Neural cell (in vitro differentiated cells): ENCODE results near the gene SNX15. TPM values are rescaled to one million over a fixed set of nuclear protein-coding genes. Genes with fewer than 3 reads are reported as not detected.

Experiments used
- H2AFZ ChIP-seq: fragments of 200-600, 300-800 bp; sonication (generic), shearing (Covaris generic); 2 replicates; pipeline ENCODE4 v1.6.0; 2014; ENCODE audit warnings: low read depth, mild to moderate bottlenecking, antibody characterized with exemption, low read length, moderate library complexity
- H3F3A ChIP-seq: fragments of 200-600 bp; shearing (Covaris generic); 2 replicates; pipeline ENCODE4 v1.6.1; 2016; ENCODE audit warnings: mild to moderate bottlenecking, moderate library complexity, mixed read lengths, antibody characterized with exemption, low read length; ENCODE audit not compliant: insufficient read depth, poor library complexity, severe bottlenecking
- H3K27ac ChIP-seq: fragments of 200-600, 300-800 bp; sonication (generic), shearing (Covaris generic); 2 replicates; pipeline ENCODE4 v1.5.1; 2014; ENCODE audit warnings: mild to moderate bottlenecking, low read length, moderate library complexity
- H3K27me3 ChIP-seq: fragments of 300-800, 200-600 bp; sonication (generic), shearing (Covaris generic); 2 replicates; pipeline ENCODE4 v1.6.0; 2014; ENCODE audit warnings: mild to moderate bottlenecking, low read depth, low read length, moderate library complexity; ENCODE audit not compliant: insufficient read depth
- H3K36me3 ChIP-seq: fragments of 300-800, 200-600 bp; sonication (generic), shearing (Covaris generic); 2 replicates; pipeline ENCODE4 v1.5.1; 2014; ENCODE audit warnings: mild to moderate bottlenecking, antibody characterized with exemption, low read length, moderate library complexity; ENCODE audit not compliant: insufficient read depth
- H3K4me2 ChIP-seq: fragments of 300-800, 200-600 bp; sonication (generic), shearing (Covaris generic); 2 replicates; pipeline ENCODE4 v1.6.0; 2014; ENCODE audit warnings: mild to moderate bottlenecking, low read length
- H3K4me3 ChIP-seq: fragments of 300-800, 200-600 bp; sonication (generic), shearing (Covaris generic); 2 replicates; pipeline ENCODE4 v1.5.1; 2014; ENCODE audit warnings: mild to moderate bottlenecking, low read length, moderate library complexity
- H3K79me2 ChIP-seq: fragments of 200-600 bp; shearing (Covaris generic); replicated peaks from 2 replicates; pipeline ENCODE4 v1.6.0; 2014; ENCODE audit warnings: mild to moderate bottlenecking, low read length, moderate library complexity; ENCODE audit not compliant: insufficient read depth
- H3K9ac ChIP-seq: fragments of 300-800, 200-600 bp; sonication (generic), shearing (Covaris generic); 2 replicates; pipeline ENCODE4 v1.6.1; 2016; ENCODE audit warnings: mild to moderate bottlenecking, low read length, mixed read lengths
- H3K9me2 ChIP-seq: fragments of 200-600 bp; shearing (Covaris generic); 2 replicates; pipeline ENCODE4 v1.6.1; 2016; ENCODE audit warnings: mild to moderate bottlenecking, low read length, mixed read lengths; ENCODE audit not compliant: insufficient read depth
- H3K9me3 ChIP-seq: fragments of 200-600, 300-800 bp; sonication (generic), shearing (Covaris generic); 2 replicates; pipeline ENCODE4 v1.6.1; 2016; ENCODE audit warnings: mild to moderate bottlenecking, mixed run types, low read length, moderate library complexity, mixed read lengths
- H4K20me1 ChIP-seq: fragments of 200-600 bp; shearing (Covaris generic); 2 replicates; pipeline ENCODE4 v1.6.1; 2016; ENCODE audit warnings: mild to moderate bottlenecking, mixed run types; ENCODE audit not compliant: insufficient read depth
- CTCF ChIP-seq: fragments of 450-650 bp; IDR thresholded peaks from 2 replicates; pipeline ENCODE4 v1.5.1; 2014; ENCODE audit warnings: antibody characterized with exemption, mild to moderate bottlenecking, moderate library complexity; ENCODE audit not compliant: poor library complexity, severe bottlenecking
- EP300 ChIP-seq: fragments of 450-650 bp; conservative IDR thresholded peaks from 2 replicates; pipeline ENCODE4 v1.6.1; 2014; ENCODE audit warnings: antibody characterized with exemption, mild to moderate bottlenecking, moderate library complexity; ENCODE audit not compliant: poor library complexity, severe bottlenecking
- EZH2 ChIP-seq: fragments of 200-600, 300-800 bp; shearing (Covaris generic), sonication (generic); IDR thresholded peaks from 2 replicates; pipeline ENCODE4 v1.6.1; 2014; ENCODE audit warnings: antibody characterized with exemption, low read length, borderline replicate concordance, mild to moderate bottlenecking; ENCODE audit not compliant: insufficient read depth, poor library complexity, severe bottlenecking
- MXI1 ChIP-seq: fragments of 450-650 bp; conservative IDR thresholded peaks from 2 replicates; pipeline ENCODE4 v1.6.1; 2014; ENCODE audit warnings: antibody characterized with exemption, mild to moderate bottlenecking; ENCODE audit not compliant: poor library complexity, severe bottlenecking
- POLR2AphosphoS5 ChIP-seq: IDR thresholded peaks from 2 replicates; pipeline ENCODE4 v1.6.1; 2012
- RAD21 ChIP-seq: fragments of 450-650 bp; conservative IDR thresholded peaks from 2 replicates; pipeline ENCODE4 v1.6.1; 2014; ENCODE audit warnings: antibody characterized with exemption, mild to moderate bottlenecking, moderate library complexity
- REST ChIP-seq: IDR thresholded peaks from 2 replicates; pipeline ENCODE4 v1.6.1; 2012; ENCODE audit warnings: borderline replicate concordance
- SMC3 ChIP-seq: fragments of 450-650 bp; conservative IDR thresholded peaks from 2 replicates; pipeline ENCODE4 v1.6.1; 2014; ENCODE audit warnings: antibody characterized with exemption, mild to moderate bottlenecking, moderate library complexity; ENCODE audit not compliant: poor library complexity
- TAF1 ChIP-seq: IDR thresholded peaks from 2 replicates; pipeline ENCODE4 v1.6.1; 2012; ENCODE audit warnings: low read depth
- polyA plus RNA-seq: library from polyadenylated mRNA; depleted of rRNA; stranded (reverse); fragments of >200 nt; gene quantifications from 2 replicates; pipeline ENCODE4 v1.2.3, GENCODE V29; 2014

SNX15 gene
- polyA plus RNA-seq, 1 donor from 2014 or later, result 11.2 TPM

DNA sequence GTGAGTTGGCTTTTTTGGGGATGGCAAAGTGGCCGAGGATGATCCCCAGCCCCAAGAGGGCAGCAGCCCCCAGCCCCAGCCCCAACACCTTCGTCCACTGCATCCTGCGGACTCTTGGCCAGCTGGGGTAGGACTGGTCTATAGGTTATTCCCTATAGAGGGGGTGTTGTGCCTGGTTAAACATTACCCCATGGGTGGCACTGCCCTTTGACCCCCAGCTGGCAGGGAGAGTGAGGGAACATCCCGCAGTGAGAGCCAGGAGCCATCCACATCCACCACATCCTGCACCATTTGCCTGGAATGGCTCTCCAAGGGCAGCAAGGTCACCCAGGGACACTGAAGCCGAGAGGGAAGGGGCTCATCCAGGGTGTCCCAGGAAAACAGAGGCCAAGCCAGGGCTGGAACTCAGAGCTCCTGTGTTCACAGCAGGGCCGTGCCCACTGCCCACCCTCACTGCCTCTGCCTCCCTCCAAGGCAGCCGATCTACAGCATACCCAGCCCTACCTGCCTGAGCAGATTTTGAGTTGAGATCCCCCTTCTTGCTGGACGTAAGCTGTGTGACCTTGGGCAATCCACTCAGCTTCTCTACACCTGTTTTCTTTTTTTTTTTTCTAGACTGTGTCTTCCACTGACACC, 31.3 kb downstream of the SNX15 start, which contains the start of gene NAALADL1:
Gene NAALADL1 (minus strand): TSS at position 135 of the 636 bp plus-strand sequence. CDS start 32 bp downstream, at position 103.
- Histone ChIP-seq H2AFZ (no peak within 1 kb of the TSS), H3K27me3 (no peaks in the 10 kb centered on the region), H3K36me3 (no peaks in the 10 kb centered on the region), H3K4me2 (no peak within 1 kb of the TSS), H3K4me3 (no peak within 1 kb of the TSS), H3K9me3 (no peaks in the 10 kb centered on the region), H3K9me2 (no peaks in the 10 kb centered on the region), H3K27ac (no peak within 1 kb of the TSS), H4K20me1 (no peaks in the 10 kb centered on the region), H3F3A (no peaks in the 10 kb centered on the region), H3K9ac (no peak within 1 kb of the TSS), H3K79me2 (no peaks in the 10 kb centered on the region)
- TF ChIP-seq EP300 (no peak), CTCF (no peak), TAF1 (no peak), REST (no peak)

DNA sequence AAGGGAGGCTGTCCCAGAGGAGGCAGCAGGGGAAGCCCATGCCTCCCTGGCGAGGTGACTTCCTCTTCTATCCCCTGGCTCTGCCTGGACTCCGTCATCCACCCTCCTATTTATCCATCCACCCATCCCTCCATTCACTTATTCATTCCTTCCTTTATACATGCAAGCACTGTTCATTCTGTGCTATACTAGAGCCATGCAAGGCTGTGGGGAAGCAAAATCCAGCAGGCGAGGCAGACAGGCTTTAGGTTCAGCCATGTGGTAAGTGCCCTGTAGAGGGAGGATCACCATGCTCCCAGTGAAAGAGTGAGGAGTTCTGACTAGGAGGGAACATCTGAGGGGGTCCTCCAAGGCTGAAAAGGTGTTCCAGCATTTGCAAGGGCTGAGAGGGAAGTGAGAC, 32.3 kb downstream of the SNX15 start:
- no peaks in the 10 kb centered on the region for H3K79me2 ChIP-seq
- no peaks in the 10 kb centered on the region for H3K9me3 ChIP-seq
- no peaks in the 10 kb centered on the region for H3F3A ChIP-seq
- no peak overlapping the region for H3K9ac ChIP-seq
- H3K4me2 ChIP-seq, result no peak overlapping the region
- H2AFZ ChIP-seq, result no peak overlapping the region
- H3K27me3 ChIP-seq, result no peaks in the 10 kb centered on the region
- TF ChIP-seq TAF1, result no peak
- TF ChIP-seq SMC3, result no peak
- TF ChIP-seq REST, result no peak
- TF ChIP-seq RAD21, result no peak
- TF ChIP-seq CTCF, result no peak
- no peak for TF ChIP-seq EP300
- no peak for TF ChIP-seq POLR2AphosphoS5
- no peak for TF ChIP-seq EZH2
- no peak for TF ChIP-seq MXI1
- no peaks in the 10 kb centered on the region for H3K36me3 ChIP-seq
- H4K20me1 ChIP-seq, result no peaks in the 10 kb centered on the region
- H3K9me2 ChIP-seq, result no peaks in the 10 kb centered on the region
- no peak overlapping the region for H3K4me3 ChIP-seq
- H3K27ac ChIP-seq, result no peak overlapping the region
